Muscle of leg (tissue), 9 donors: ENCODE measurements around the gene KRTAP21-1. TPM values are rescaled to one million over a fixed set of nuclear protein-coding genes. Genes with fewer than 3 reads are reported as not detected.

Experiments used
- polyA plus RNA-seq, 8 donors: library from polyadenylated mRNA; unstranded; fragments of 120-200 nt; gene quantifications; one replicate each; pipeline versions ENCODE4 v1.2.1 to v1.2.3, GENCODE V29; 2013; ENCODE audit warnings: inconsistent platforms in 1 of 8, low replicate concordance in 1 of 8; ENCODE audit not compliant: insufficient read length in 8 of 8, insufficient read depth in 1 of 8
- total RNA-seq: library from RNA; stranded (reverse); fragments of 120-200 nt; gene quantifications from one replicate; pipeline ENCODE4 v1.2.4, GENCODE V29; 2013

KRTAP21-1 gene
- total and polyA plus RNA-seq, 9 donors, result not detected

Other genes with a start within 250 kb of the KRTAP21-1 start
- not detected for gene KRTAP19-6, start 213.6 kb downstream of the KRTAP21-1 start, total RNA-seq
- gene KRTAP19-6, start 213.6 kb downstream of the KRTAP21-1 start, polyA plus RNA-seq, result not detected
- gene KRTAP19-7, start 194.1 kb downstream of the KRTAP21-1 start, total RNA-seq, result not detected
- not detected for gene KRTAP19-7, start 194.1 kb downstream of the KRTAP21-1 start, polyA plus RNA-seq
- gene KRTAP22-2, start 165.0 kb downstream of the KRTAP21-1 start, total RNA-seq, result not detected
- gene KRTAP22-2, start 165.0 kb downstream of the KRTAP21-1 start, polyA plus RNA-seq, result not detected
- not detected for gene KRTAP6-3, start 163.0 kb downstream of the KRTAP21-1 start, total RNA-seq
- not detected for gene KRTAP6-3, start 163.0 kb downstream of the KRTAP21-1 start, polyA plus RNA-seq
- not detected for gene KRTAP6-2, start 156.5 kb downstream of the KRTAP21-1 start, total RNA-seq
- not detected for gene KRTAP6-2, start 156.5 kb downstream of the KRTAP21-1 start, polyA plus RNA-seq
- not detected for gene KRTAP22-1, start 154.3 kb downstream of the KRTAP21-1 start, total RNA-seq
- not detected for gene KRTAP22-1, start 154.3 kb downstream of the KRTAP21-1 start, polyA plus RNA-seq
- not detected for gene KRTAP6-1, start 141.5 kb downstream of the KRTAP21-1 start, total RNA-seq
- gene KRTAP6-1, start 141.5 kb downstream of the KRTAP21-1 start, polyA plus RNA-seq, result not detected
- not detected for gene KRTAP20-1, start 139.0 kb downstream of the KRTAP21-1 start, total RNA-seq
- gene KRTAP20-1, start 139.0 kb downstream of the KRTAP21-1 start, polyA plus RNA-seq, result not detected
- not detected for gene KRTAP20-4, start 134.8 kb downstream of the KRTAP21-1 start, total RNA-seq
- gene KRTAP20-4, start 134.8 kb downstream of the KRTAP21-1 start, polyA plus RNA-seq, result not detected
- gene KRTAP20-2, start 120.2 kb downstream of the KRTAP21-1 start, total RNA-seq, result not detected
- not detected for gene KRTAP20-2, start 120.2 kb downstream of the KRTAP21-1 start, polyA plus RNA-seq
- not detected for gene KRTAP20-3, start 112.6 kb downstream of the KRTAP21-1 start, total RNA-seq
- not detected for gene KRTAP20-3, start 112.6 kb downstream of the KRTAP21-1 start, polyA plus RNA-seq
- not detected for gene KRTAP21-3, start 36.7 kb downstream of the KRTAP21-1 start, total RNA-seq
- not detected for gene KRTAP21-3, start 36.7 kb downstream of the KRTAP21-1 start, polyA plus RNA-seq
- not detected for gene KRTAP21-2, start 8.2 kb downstream of the KRTAP21-1 start, total RNA-seq
- gene KRTAP21-2, start 8.2 kb downstream of the KRTAP21-1 start, polyA plus RNA-seq, result not detected
- gene KRTAP8-1, start 57.8 kb upstream of the KRTAP21-1 start, total RNA-seq, result not detected
- not detected for gene KRTAP8-1, start 57.8 kb upstream of the KRTAP21-1 start, polyA plus RNA-seq
- gene KRTAP7-1, start 74.3 kb upstream of the KRTAP21-1 start, total RNA-seq, result not detected
- not detected for gene KRTAP7-1, start 74.3 kb upstream of the KRTAP21-1 start, polyA plus RNA-seq
- not detected for gene KRTAP11-1, start 126.2 kb upstream of the KRTAP21-1 start, total RNA-seq
- gene KRTAP11-1, start 126.2 kb upstream of the KRTAP21-1 start, polyA plus RNA-seq, result under 1 TPM in 1 of 8 donors, not detected in 7; 0.18 TPM